WTC11 (cell line): Measurements from ENCODE around the gene AVPR2. TPM values are rescaled to one million over a fixed set of nuclear protein-coding genes. Genes with fewer than 3 reads are reported as not detected.

Experiments
- ATF6 ChIP-seq: sonication (generic); formaldehyde crosslinking; IDR thresholded peaks from 2 replicates; pipeline ENCODE4 v1.8.1; 2023; ENCODE audit warnings: mild to moderate bottlenecking, missing genetic modification reagents
- EMX1 ChIP-seq: fragments of 250-450 bp; sonication (Bioruptor Pico); IDR thresholded peaks from 2 replicates; pipeline ENCODE4 v1.8.0; 2021; ENCODE audit warnings: mild to moderate bottlenecking
- ERG ChIP-seq: fragments of 250-450 bp; sonication (Bioruptor Pico); IDR thresholded peaks from 2 replicates; pipeline ENCODE4 v1.8.0; 2021; ENCODE audit warnings: mild to moderate bottlenecking
- FOXP4 ChIP-seq: sonication (generic); formaldehyde crosslinking; IDR thresholded peaks from 2 replicates; pipeline ENCODE4 v1.8.0; 2022; ENCODE audit warnings: mild to moderate bottlenecking, missing genetic modification reagents
- GABPB1 ChIP-seq: sonication (generic); formaldehyde crosslinking; IDR thresholded peaks from 2 replicates; pipeline ENCODE4 v1.8.1; 2023; ENCODE audit warnings: mild to moderate bottlenecking, missing genetic modification reagents
- HMGXB4 ChIP-seq: sonication (generic); formaldehyde crosslinking; IDR thresholded peaks from 2 replicates; pipeline ENCODE4 v1.8.1; 2023; ENCODE audit warnings: mild to moderate bottlenecking, moderate library complexity, missing genetic modification reagents
- KAT7 ChIP-seq: sonication (generic); formaldehyde crosslinking; IDR thresholded peaks from 2 replicates; pipeline ENCODE4 v1.8.1; 2023; ENCODE audit warnings: missing genetic modification reagents, mild to moderate bottlenecking, borderline replicate concordance
- MAX ChIP-seq: sonication (generic); formaldehyde crosslinking; IDR thresholded peaks from 2 replicates; pipeline ENCODE4 v1.8.0; 2022; ENCODE audit warnings: mild to moderate bottlenecking, missing genetic modification reagents
- NR3C1 ChIP-seq: sonication (generic); formaldehyde crosslinking; conservative IDR thresholded peaks from 2 replicates; pipeline ENCODE4 v1.8.1; 2023; ENCODE audit warnings: low read depth, mild to moderate bottlenecking, missing genetic modification reagents
- PREB ChIP-seq: sonication (generic); formaldehyde crosslinking; IDR thresholded peaks from 2 replicates; pipeline ENCODE4 v1.8.1; 2022; ENCODE audit warnings: mild to moderate bottlenecking, missing genetic modification reagents, moderate library complexity, borderline replicate concordance
- SP1 ChIP-seq: sonication (generic); formaldehyde crosslinking; conservative IDR thresholded peaks from 2 replicates; pipeline ENCODE4 v1.8.1; 2022; ENCODE audit warnings: missing genetic modification reagents
- ZBTB43 ChIP-seq: sonication (generic); formaldehyde crosslinking; IDR thresholded peaks from 2 replicates; pipeline ENCODE4 v1.8.1; 2023; ENCODE audit warnings: mild to moderate bottlenecking, missing genetic modification reagents
- ZNF281 ChIP-seq: sonication (generic); formaldehyde crosslinking; IDR thresholded peaks from 2 replicates; pipeline ENCODE4 v1.8.0; 2023; ENCODE audit warnings: mild to moderate bottlenecking, missing genetic modification reagents
- ZNF416 ChIP-seq: fragments of 250-450 bp; sonication (Bioruptor Pico); IDR thresholded peaks from 2 replicates; pipeline ENCODE4 v1.9.0; 2021; ENCODE audit warnings: mild to moderate bottlenecking, inconsistent platforms
- ZNF423 ChIP-seq: fragments of 250-450 bp; sonication (Bioruptor Pico); IDR thresholded peaks from 2 replicates; pipeline ENCODE4 v2.1.2; 2022; ENCODE audit warnings: mild to moderate bottlenecking, moderate library complexity
- ZNF512 ChIP-seq: sonication (generic); formaldehyde crosslinking; IDR thresholded peaks from 2 replicates; pipeline ENCODE4 v1.8.1; 2022; ENCODE audit warnings: missing genetic modification reagents, borderline replicate concordance
- ZNF532 ChIP-seq: fragments of 250-450 bp; sonication (Bioruptor Pico); IDR thresholded peaks from 2 replicates; pipeline ENCODE4 v1.9.0; 2021; ENCODE audit warnings: mild to moderate bottlenecking, borderline replicate concordance
- ZNF671 ChIP-seq: fragments of 250-450 bp; sonication (Bioruptor Pico); IDR thresholded peaks from 2 replicates; pipeline ENCODE4 v1.8.0; 2021; ENCODE audit warnings: mild to moderate bottlenecking
- total RNA-seq: library from RNA; stranded (reverse); gene quantifications from 3 replicates; pipeline ENCODE4 v1.2.3, GENCODE V29; 2021

The AVPR2 gene
- total RNA-seq, 1 experiment from 2014 or later, result 0.11 TPM

GRCh38 chrX:153875391-153876111, 28.9 kb upstream of the AVPR2 start (continued):
- TF ChIP-seq NR3C1 (CRISPR knock-in tag), result peak; percentile 99
- TF ChIP-seq ZNF281 (CRISPR knock-in tag), result peak; percentile 99
- peak; percentile 100 for TF ChIP-seq ZBTB43 (CRISPR knock-in tag)
- TF ChIP-seq HMGXB4 (CRISPR knock-in tag), result peak; percentile 86; the same call in 1 of the 2 replicates
- TF ChIP-seq SP1 (CRISPR knock-in tag), result peak; percentile 95
- TF ChIP-seq EMX1 (CRISPR knock-in tag), result no peak; the same call in 1 of the 2 replicates
- peak; percentile 96 for TF ChIP-seq ATF6 (CRISPR knock-in tag)
- peak; percentile 99 for TF ChIP-seq KAT7 (CRISPR knock-in tag)
- 0 out of 2 replicates have a peak, but pooled peaks have one; percentile 53 for TF ChIP-seq ZNF416 (CRISPR knock-in tag)
- no peak for TF ChIP-seq ERG (CRISPR knock-in tag)
- peak; percentile 99 for TF ChIP-seq PREB (CRISPR knock-in tag)
- no peak for TF ChIP-seq ZNF671
- TF ChIP-seq ZNF512 (CRISPR knock-in tag), result peak; percentile 98
- no peak for TF ChIP-seq ZNF423 (CRISPR knock-in tag)
- peak; percentile 100 for TF ChIP-seq FOXP4
- peak; percentile 96 for TF ChIP-seq MAX (CRISPR knock-in tag)
- peak; percentile 92 for TF ChIP-seq GABPB1 (CRISPR knock-in tag)
- no peak for TF ChIP-seq ZNF532
